ENCODE measurements around the gene KLHL10. TPM values are rescaled to one million over a fixed set of nuclear protein-coding genes. Genes with fewer than 3 reads are reported as not detected.

Gene KLHL10
- total and polyA plus RNA-seq, 9 of the 15 experiments (the other 6 are each of a cell fraction or from before 2014, with no cell fraction given) = 0.06 to 0.56 (median 0.12) TPM; not detected in 5

DNA sequence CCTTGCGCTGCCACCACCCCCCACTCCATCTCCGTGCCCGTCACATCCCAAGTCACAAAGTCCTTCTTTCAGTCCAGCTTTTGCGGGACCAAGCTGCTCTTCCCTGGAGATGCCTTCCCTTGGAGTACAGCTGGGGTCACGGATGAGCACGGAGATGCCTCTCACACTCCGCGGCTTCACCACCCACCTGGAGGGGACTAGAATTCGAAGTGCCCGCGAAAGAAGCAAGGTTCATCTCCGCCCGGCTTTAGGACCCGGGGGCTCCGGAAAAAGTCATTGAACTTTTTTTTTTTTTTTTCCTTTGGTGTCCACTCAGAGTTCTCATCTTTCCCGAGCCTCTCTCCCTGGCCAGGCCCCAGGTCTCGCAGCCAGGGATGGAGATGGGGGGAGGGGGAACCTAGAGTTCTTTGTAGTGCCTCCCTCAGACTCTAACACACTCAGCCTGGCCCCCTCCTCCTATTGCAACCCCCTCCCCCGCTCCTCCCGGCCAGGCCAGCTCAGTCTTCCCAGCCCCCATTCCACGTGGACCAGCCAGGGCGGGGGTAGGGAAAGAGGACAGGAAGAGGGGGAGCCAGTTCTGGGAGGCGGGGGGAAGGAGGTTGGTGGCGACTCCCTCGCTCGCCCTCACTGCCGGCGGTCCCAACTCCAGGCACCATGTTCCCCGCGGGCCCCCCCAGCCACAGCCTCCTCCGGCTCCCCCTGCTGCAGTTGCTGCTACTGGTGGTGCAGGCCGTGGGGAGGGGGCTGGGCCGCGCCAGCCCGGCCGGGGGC lies 25.1 kb upstream of the KLHL10 start, which contains the start of gene FKBP10 (continued):
- TF ChIP-seq, protein P1, sequence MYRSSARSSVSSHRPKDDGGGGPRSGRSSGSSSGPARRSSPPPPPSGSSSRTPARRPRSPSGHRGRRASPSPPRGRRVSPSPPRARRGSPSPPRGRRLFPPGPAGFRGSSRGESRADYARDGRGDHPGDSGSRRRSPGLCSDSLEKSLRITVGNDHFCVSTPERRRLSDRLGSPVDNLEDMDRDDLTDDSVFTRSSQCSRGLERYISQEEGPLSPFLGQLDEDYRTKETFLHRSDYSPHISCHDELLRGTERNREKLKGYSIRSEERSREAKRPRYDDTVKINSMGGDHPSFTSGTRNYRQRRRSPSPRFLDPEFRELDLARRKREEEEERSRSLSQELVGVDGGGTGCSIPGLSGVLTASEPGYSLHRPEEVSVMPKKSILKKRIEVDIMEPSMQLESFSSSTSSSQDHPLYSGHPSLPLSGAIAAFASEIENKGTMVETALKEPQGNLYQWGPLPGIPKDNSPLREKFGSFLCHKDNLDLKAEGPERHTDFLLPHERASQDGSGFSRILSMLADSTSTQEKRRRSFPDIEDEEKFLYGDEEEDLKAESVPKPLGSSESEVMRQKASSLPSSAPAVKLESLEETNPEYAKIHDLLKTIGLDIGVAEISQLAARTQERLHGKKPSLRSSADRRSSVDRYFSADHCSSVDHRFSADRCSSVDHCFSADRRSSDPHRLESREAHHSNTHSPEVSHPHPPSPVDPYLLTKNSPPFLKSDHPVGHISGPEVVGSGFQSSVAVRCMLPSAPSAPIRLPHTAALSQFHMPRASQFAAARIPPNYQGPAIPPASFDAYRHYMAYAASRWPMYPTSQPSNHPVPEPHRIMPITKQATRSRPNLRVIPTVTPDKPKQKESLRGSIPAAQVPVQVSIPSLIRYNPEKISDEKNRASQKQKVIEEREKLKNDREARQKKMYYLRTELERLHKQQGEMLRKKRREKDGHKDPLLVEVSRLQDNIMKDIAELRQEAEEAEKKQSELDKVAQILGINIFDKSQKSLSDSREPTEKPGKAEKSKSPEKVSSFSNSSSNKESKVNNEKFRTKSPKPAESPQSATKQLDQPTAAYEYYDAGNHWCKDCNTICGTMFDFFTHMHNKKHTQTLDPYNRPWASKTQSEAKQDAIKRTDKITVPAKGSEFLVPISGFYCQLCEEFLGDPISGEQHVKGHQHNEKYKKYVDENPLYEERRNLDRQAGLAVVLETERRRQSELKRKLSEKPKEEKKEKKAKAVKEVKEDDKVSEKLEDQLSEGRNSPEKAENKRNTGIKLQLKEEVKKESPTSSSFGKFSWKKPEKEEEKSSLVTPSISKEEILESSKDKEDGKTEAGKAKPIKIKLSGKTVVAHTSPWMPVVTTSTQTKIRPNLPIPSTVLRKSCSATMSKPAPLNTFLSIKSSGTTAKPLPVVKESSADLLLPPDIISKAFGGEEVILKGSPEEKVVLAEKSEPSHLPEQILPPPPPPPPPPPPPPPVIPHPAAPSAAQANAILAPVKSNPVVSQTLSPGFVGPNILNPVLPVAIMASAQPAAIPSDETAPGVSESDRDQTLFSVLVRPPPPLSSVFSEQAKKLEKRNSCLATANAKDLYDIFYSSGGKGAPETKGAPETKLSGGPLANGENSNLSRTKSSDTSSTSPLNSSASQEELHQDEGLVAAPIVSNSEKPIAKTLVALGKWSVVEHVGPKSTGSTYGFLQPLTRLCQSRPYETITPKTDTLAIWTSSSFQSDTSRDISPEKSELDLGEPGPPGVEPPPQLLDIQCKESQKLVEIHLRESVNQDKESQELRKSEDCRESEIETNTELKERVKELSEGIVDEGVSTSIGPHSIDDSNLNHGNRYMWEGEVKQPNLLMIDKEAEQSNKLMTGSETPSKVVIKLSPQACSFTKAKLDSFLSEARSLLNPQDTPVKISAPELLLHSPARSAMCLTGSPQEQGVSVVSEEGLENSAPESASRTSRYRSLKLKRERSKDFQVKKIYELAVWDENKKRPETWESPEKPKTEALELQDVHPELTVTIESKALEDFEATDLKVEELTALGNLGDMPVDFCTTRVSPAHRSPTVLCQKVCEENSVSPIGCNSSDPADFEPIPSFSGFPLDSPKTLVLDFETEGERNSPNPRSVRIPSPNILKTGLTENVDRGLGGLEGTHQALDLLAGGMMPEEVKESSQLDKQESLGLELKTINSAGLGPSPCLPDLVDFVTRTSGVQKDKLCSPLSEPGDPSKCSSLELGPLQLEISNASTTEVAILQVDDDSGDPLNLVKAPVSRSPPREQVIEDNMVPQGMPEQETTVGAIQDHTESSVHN (IDR thresholded peaks at IDR 0.05; ENCODE audit: borderline replicate concordance in 1 of 2, low read depth in 1 of 2) = no peak
- no peak for TF ChIP-seq ZNF436 (CRISPR knock-in tag; IDR thresholded peaks at IDR 0.05)

Data from K562 (cell line).